Suprapubic skin (tissue), 4 donors: ENCODE results near the gene EFCAB8.

ENCODE experiments used
- CTCF ChIP-seq, 2 donors: fragments of 200-600 bp in 1 of 2; fragments of 450-650 bp in 1 of 2; sonication (generic) in 1 of 2; IDR thresholded peaks; one replicate each; pipeline ENCODE4 v1.5.1; 2016 to 2019; ENCODE audit warnings: antibody characterized with exemption in 2 of 2, mild to moderate bottlenecking in 1 of 2, moderate library complexity in 1 of 2
- POLR2A ChIP-seq, 2 donors: fragments of 450-650 bp; IDR thresholded peaks; one replicate each; pipeline ENCODE4 v1.6.1; 2017; ENCODE audit warnings: antibody characterized with exemption in 2 of 2, mild to moderate bottlenecking in 2 of 2, moderate library complexity in 2 of 2
- POLR2AphosphoS5 ChIP-seq, 3 donors: sonication (generic); formaldehyde crosslinking; IDR thresholded peaks; one replicate each; pipeline ENCODE4 v1.6.1; 2017; ENCODE audit warnings: antibody characterized with exemption in 3 of 3

GRCh38 chr20:32959351-32960221 lies 100.9 kb downstream of the EFCAB8 start:
- TF ChIP-seq POLR2AphosphoS5 (IDR thresholded peaks at IDR 0.05), result no peak
- TF ChIP-seq POLR2A (IDR thresholded peaks at IDR 0.05), result no peak
- no peak for TF ChIP-seq CTCF (IDR thresholded peaks at IDR 0.05)
